Mammary epithelial cell (primary cell): Measurements from ENCODE around the gene SORD.

ENCODE experiments used
- EZH2 ChIP-seq: IDR thresholded peaks from 2 replicates; pipeline ENCODE4 v1.6.1; 2012; ENCODE audit warnings: low read length, inconsistent platforms, borderline replicate concordance
- TF ChIP-seq, protein P1 (sequence below), 2 donors: IDR thresholded peaks in 1 of 2; conservative IDR thresholded peaks in 1 of 2; 2 replicates each; pipeline ENCODE4 v1.5.1; 2011 to 2012; ENCODE audit warnings: inconsistent platforms in 2 of 2, low read length in 2 of 2, mild to moderate bottlenecking in 2 of 2, control low read depth in 1 of 2, low read depth in 1 of 2; ENCODE audit not compliant: insufficient read depth in 1 of 2; ENCODE audit errors: extremely low read depth in 1 of 2

DNA sequence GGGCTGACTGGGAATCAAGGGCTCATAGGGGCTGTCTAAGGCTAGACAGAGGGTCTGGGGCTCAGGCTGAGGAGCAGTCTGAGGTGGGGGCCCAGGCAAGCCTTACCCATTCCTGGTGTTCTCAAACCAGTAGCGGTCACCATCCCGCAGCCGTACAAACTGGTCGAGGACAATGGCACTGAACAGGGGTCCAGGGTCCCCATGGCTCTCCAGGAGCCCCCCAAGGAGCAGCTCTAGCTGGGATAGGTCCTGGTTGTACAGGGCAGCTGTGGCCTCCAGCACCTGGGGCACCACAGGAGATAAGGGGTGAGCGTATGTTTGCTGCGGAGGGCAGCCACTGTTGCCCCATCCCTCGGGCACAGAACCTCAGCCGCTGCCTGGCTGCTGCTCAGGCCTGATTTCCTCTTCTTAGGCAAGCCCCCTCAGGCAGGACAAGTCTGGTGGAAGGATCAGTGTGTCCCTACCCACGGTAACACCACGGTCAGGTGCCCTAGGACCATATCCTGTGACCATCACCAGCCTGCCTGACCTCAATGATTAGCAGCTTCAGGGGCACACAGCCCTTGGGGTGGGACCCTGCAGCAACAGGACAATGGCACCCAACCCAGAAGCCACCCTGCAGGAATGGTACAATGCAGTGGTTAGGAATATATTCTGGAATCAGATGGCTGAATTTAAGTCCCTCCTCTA lies 85.1 kb downstream of the SORD start:
- TF ChIP-seq, protein P1, sequence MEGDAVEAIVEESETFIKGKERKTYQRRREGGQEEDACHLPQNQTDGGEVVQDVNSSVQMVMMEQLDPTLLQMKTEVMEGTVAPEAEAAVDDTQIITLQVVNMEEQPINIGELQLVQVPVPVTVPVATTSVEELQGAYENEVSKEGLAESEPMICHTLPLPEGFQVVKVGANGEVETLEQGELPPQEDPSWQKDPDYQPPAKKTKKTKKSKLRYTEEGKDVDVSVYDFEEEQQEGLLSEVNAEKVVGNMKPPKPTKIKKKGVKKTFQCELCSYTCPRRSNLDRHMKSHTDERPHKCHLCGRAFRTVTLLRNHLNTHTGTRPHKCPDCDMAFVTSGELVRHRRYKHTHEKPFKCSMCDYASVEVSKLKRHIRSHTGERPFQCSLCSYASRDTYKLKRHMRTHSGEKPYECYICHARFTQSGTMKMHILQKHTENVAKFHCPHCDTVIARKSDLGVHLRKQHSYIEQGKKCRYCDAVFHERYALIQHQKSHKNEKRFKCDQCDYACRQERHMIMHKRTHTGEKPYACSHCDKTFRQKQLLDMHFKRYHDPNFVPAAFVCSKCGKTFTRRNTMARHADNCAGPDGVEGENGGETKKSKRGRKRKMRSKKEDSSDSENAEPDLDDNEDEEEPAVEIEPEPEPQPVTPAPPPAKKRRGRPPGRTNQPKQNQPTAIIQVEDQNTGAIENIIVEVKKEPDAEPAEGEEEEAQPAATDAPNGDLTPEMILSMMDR (conservative IDR thresholded peaks at IDR 0.05 in 1 of 2, IDR thresholded peaks at IDR 0.05 in 1 of 2; ENCODE audit: extremely low read depth in 1 of 2, insufficient read depth in 1 of 2, low read depth in 1 of 2, low read length in 2 of 2): no peak
- no peak for TF ChIP-seq EZH2
